Right atrium auricular region (tissue), 2 donors: ENCODE results near the gene EXOC1L. TPM values are rescaled to one million over a fixed set of nuclear protein-coding genes. Genes with fewer than 3 reads are reported as not detected.
A peak's percentile ranks its signal among the peaks of the same experiment; 100 is the strongest.

ENCODE experiments used
- DNase-seq: peaks from one replicate; pipeline ENCODE4 v3.0.0-alpha.2; 2019; ENCODE audit warnings: low spot score
- H3K27ac ChIP-seq, 2 donors: fragments of 200-600 bp; sonication (generic); 1 replicate in 1 of 2; 2 replicates in 1 of 2; pipeline ENCODE4 v1.5.1; 2016 to 2019
- H3K27me3 ChIP-seq, 2 donors: fragments of 200-600 bp; sonication (generic); one replicate each; pipeline versions ENCODE4 v1.5.1 to v1.6.0; 2017 to 2019
- H3K36me3 ChIP-seq: fragments of 200-600 bp; sonication (generic); one replicate; pipeline ENCODE4 v1.5.1; 2016
- H3K4me1 ChIP-seq, 2 donors: fragments of 200-600 bp; sonication (generic); one replicate each; pipeline versions ENCODE4 v1.5.1 to v1.6.0; 2017 to 2019
- H3K4me3 ChIP-seq, 2 donors: fragments of 200-600 bp; sonication (generic); 1 replicate in 1 of 2; 2 replicates in 1 of 2; pipeline ENCODE4 v1.5.1; 2017 to 2019; ENCODE audit warnings: mild to moderate bottlenecking in 1 of 2, moderate library complexity in 1 of 2
- H3K9me3 ChIP-seq, 2 donors: fragments of 200-600 bp; sonication (generic); one replicate each; pipeline ENCODE4 v1.5.1; 2019
- total RNA-seq, 2 donors: library from RNA; depleted of rRNA; stranded (reverse); fragments of >200 nt; gene quantifications; one replicate each; pipeline ENCODE4 v1.1.0, GENCODE V29; 2016
- TF ChIP-seq, protein P1 (sequence below), 2 donors: fragments of 200-600 bp; sonication (generic); IDR thresholded peaks; one replicate each; pipeline ENCODE4 v1.5.1; 2019; ENCODE audit warnings: antibody characterized with exemption in 2 of 2

The EXOC1L gene
- total RNA-seq, 2 donors from 2014 or later = not detected

DNA sequence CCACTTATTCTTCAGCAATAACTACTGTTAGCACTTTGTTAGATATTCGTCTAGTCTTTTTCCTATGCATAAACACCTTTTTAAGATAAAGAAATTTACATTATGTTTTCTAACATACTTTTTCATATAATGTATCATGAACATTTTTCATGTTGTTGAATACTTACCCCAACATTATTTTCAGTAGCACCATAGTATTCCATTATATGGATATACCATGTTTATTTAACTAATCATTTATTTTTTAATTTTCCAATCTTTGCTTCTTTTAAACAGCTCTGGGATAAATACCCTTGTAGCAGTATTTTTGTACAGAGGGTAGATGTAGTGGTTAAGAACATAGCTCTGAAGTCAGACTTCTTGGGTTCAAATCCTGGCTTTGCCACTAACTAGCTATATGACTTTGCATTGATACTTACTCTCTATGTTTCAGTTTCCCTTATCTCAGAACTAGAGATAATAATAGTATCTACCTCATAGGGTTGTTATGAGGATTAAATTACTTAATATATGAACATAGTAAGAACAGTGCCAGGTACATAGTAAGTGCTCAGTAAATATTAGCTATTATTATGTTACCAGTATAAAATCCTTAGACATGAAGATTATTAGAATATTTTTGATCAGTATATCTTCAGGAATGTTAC lies 45.1 kb downstream of the EXOC1L start:
- peaks cover 36% of the 10 kb centered on the region for H3K36me3 ChIP-seq
- H3K9me3 ChIP-seq = no peaks in the 10 kb centered on the region
- no peak overlapping the region for H3K27ac ChIP-seq
- H3K4me3 ChIP-seq = no peak overlapping the region
- TF ChIP-seq, protein P1, sequence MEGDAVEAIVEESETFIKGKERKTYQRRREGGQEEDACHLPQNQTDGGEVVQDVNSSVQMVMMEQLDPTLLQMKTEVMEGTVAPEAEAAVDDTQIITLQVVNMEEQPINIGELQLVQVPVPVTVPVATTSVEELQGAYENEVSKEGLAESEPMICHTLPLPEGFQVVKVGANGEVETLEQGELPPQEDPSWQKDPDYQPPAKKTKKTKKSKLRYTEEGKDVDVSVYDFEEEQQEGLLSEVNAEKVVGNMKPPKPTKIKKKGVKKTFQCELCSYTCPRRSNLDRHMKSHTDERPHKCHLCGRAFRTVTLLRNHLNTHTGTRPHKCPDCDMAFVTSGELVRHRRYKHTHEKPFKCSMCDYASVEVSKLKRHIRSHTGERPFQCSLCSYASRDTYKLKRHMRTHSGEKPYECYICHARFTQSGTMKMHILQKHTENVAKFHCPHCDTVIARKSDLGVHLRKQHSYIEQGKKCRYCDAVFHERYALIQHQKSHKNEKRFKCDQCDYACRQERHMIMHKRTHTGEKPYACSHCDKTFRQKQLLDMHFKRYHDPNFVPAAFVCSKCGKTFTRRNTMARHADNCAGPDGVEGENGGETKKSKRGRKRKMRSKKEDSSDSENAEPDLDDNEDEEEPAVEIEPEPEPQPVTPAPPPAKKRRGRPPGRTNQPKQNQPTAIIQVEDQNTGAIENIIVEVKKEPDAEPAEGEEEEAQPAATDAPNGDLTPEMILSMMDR (IDR thresholded peaks at IDR 0.05) = no peak
- DNase-seq = no peak
- H3K4me1 ChIP-seq = peaks cover 0 to 18% of the 10 kb centered on the region in 2 donors
- H3K27me3 ChIP-seq = no peaks in the 10 kb centered on the region

DNA sequence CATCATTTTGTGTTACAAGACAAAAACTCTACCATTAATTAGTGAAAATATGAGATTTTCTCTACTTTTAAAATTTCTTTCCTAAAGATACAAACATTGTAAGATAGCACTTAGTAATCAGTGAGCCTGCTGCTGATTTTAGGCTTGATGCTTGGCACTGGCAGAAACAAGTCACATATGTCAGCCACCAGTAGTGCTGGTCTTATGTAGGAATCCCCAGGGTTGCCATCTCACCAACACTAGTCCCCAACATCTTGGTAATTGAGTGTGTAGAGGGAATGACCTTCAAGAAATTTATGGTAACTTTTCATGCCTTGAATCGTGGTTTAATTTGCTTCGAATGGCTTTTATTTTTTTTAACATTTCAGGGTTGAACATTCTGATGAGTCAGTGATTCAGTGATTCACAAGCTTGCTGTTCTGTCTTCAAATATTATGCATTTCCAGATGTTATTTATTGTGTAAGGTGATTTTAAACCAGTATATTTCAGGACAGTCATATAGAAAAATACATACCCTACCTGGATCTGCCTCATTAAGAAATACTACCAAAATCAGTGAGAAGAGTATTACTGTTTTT lies 45.7 kb downstream of the EXOC1L start:
- Histone ChIP-seq H3K36me3 (peaks cover 30% of the 10 kb centered on the region), H3K27ac (peak overlapping the region in 1 of 2 donors; percentile 72), H3K4me1 (peaks cover 0 to 18% of the 10 kb centered on the region in 2 donors), H3K27me3 (no peaks in the 10 kb centered on the region), H3K9me3 (no peaks in the 10 kb centered on the region), H3K4me3 (no peak overlapping the region)
- DNase-seq = no peak
- TF ChIP-seq, protein P1 (IDR thresholded peaks at IDR 0.05) = no peak

DNA sequence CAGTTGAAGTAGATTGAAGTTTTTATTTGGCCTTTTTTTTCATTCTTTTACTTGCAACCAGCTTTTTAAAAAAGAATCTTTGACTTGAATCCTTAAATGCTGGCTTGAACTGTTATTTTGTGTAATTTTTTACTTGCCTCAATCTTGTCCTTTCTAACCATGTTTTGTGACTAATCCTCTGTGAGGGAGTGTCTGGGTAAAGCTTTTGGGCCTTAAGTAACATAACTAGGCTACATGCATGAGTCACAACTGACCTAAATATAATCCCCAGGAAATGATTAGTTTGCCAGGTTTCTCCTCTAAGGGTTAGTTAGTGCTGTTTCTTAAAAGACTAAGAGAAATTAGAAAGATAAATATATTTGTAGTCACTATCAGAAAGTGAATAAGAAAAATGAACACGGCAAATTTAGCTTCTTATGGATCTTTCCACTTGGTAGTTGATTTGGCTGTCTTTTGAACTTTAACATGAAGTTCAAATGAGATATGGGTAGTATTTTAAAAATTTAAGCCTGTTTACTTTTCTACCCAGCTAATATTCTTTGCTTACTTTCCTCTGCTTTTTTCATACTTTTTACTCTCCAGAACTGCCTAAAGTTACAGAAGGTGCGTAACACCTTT lies 46.8 kb downstream of the EXOC1L start:
- no peak for DNase-seq

DNA sequence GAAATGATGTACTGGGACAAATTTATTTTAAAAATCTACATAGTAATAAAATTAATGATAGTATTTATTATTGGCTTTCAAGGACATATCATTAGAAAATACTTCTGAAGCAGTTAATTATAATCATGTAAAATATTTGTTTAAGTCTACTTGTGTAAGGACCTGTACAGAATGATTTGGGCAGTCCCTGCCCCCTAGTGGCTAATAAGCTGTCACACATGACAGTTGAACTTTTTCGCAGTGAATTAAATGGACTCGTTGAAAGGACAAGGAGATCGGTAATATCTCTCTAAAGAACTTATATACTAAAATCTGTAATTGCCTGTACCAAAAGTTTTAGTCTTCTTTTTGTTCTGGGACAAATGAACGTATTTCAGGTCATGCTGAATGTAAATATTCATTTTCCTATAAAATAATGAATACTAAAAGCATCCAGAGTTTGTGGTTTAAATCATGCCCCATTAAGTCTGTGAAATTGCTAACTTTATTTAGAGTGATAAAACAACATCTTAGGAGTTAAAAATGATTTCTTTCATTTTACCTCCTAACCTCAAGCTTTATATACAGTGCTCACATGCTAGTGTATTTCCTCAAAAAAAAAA lies 47.5 kb downstream of the EXOC1L start:
- Histone ChIP-seq H3K27me3 (no peaks in the 10 kb centered on the region), H3K9me3 (no peaks in the 10 kb centered on the region), H3K4me3 (no peak overlapping the region), H3K36me3 (peaks cover 33% of the 10 kb centered on the region), H3K27ac (peak overlapping the region; percentile 56 to 72), H3K4me1 (peaks cover 0 to 18% of the 10 kb centered on the region in 2 donors)
- TF ChIP-seq, protein P1 (IDR thresholded peaks at IDR 0.05) = peak; percentile 73 to 82
- DNase-seq = no peak

More for the DNA sequence above, 46.8 kb downstream of the EXOC1L start:
- no peak overlapping the region for H3K4me3 ChIP-seq
- no peaks in the 10 kb centered on the region for H3K27me3 ChIP-seq
- H3K27ac ChIP-seq = peak overlapping the region; percentile 56 to 72
- TF ChIP-seq, protein P1 (IDR thresholded peaks at IDR 0.05) = no peak
- peaks cover 0 to 18% of the 10 kb centered on the region in 2 donors for H3K4me1 ChIP-seq
- H3K36me3 ChIP-seq = peaks cover 35% of the 10 kb centered on the region
- H3K9me3 ChIP-seq = no peaks in the 10 kb centered on the region

DNA sequence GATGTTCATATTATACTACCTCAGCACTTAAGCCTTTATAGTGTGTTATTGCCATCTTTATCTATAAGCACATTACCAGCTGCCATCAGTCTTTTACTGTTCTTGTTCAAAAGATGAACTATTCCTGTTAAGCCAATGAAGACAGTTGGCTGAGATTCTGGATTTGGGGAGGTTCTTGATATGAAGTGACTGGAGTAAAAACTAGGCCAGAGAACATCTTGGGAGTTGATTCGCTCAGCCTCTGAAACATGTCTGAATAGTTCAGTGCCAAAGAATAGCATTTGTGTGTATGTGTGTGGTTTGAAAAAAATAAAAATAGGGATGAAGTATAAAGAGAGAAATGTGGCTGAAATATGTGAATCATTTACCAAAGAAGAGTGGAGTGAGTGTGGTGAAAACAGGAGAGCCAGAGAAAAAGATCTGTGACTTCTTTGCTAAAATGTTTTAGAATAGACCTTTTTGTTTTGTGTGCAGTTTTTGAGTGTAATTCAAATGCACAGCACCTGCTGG lies 49.0 kb downstream of the EXOC1L start:
- TF ChIP-seq, protein P1 (IDR thresholded peaks at IDR 0.05) = no peak
- H3K36me3 ChIP-seq = peaks cover 37% of the 10 kb centered on the region
- H3K4me3 ChIP-seq = no peak overlapping the region
- H3K4me1 ChIP-seq = peaks cover 0 to 18% of the 10 kb centered on the region in 2 donors
- no peak overlapping the region for H3K27ac ChIP-seq
- no peaks in the 10 kb centered on the region for H3K27me3 ChIP-seq
- DNase-seq = no peak
- H3K9me3 ChIP-seq = no peaks in the 10 kb centered on the region
